Measurements from ENCODE around the gene KCNG2.

- TF ChIP-seq PHF21A (CRISPR knock-in tag; IDR thresholded peaks at IDR 0.05) (no peak), EP300 (IDR thresholded peaks at IDR 0.05; ENCODE audit: low read depth in 2 of 2, low read length in 2 of 2) (no peak), EP300 (CRISPR knock-in tag; IDR thresholded peaks at IDR 0.05; ENCODE audit: borderline replicate concordance) (no peak), TFE3 (CRISPR knock-in tag; IDR thresholded peaks at IDR 0.05) (no peak), STAT5B (CRISPR knock-in tag; IDR thresholded peaks at IDR 0.05) (no peak)
Measured at GRCh38 chr18:79902640-79903039, 104.9 kb downstream of the KCNG2 start.

Measured in HepG2 (cell line).